CD4-positive, CD25-positive, alpha-beta regulatory T cell (primary cell): ENCODE results near the gene PRX. TPM values are rescaled to one million over a fixed set of nuclear protein-coding genes. Genes with fewer than 3 reads are reported as not detected.

Source experiments
- ATAC-seq, 2 donors: fragments of 150-1000 bp; cut with Tn5 transposase; one replicate each; pipeline ENCODE4 v1.10.0; 2021; ENCODE audit warnings: low read depth in 2 of 2, moderate number of reproducible peaks in 2 of 2, moderate library complexity in 1 of 2
- DNase-seq, 3 donors: peaks; one replicate each; pipeline versions ENCODE4 v3.0.0 to v3.0.0-alpha.2; 2012 to 2022; ENCODE audit warnings: mixed read lengths in 1 of 3
- H3K27ac ChIP-seq: one replicate; pipeline ENCODE4 v1.7.0; 2013; ENCODE audit warnings: mild to moderate bottlenecking, low read length; ENCODE audit not compliant: insufficient read depth, poor library complexity, severe bottlenecking
- H3K27me3 ChIP-seq: one replicate; pipeline ENCODE4 v1.7.0; 2013; ENCODE audit warnings: low read length; ENCODE audit not compliant: control insufficient read depth, insufficient read depth
- H3K36me3 ChIP-seq: one replicate; pipeline ENCODE4 v1.7.0; 2013; ENCODE audit warnings: mild to moderate bottlenecking, low read length, moderate library complexity; ENCODE audit not compliant: control insufficient read depth, insufficient read depth
- H3K4me1 ChIP-seq: 2 replicates; pipeline ENCODE4 v1.7.0; 2013; ENCODE audit warnings: mild to moderate bottlenecking, low read length; ENCODE audit not compliant: insufficient read depth, control insufficient read depth, poor library complexity, severe bottlenecking
- H3K4me3 ChIP-seq: one replicate; pipeline ENCODE4 v1.7.0; 2013; ENCODE audit warnings: low read depth, mild to moderate bottlenecking, low read length, moderate library complexity
- H3K9me3 ChIP-seq, 2 experiments: 1 replicate in 1 of 2; 2 replicates in 1 of 2; pipeline ENCODE4 v1.7.0; 2013; ENCODE audit warnings: low read length in 2 of 2, mild to moderate bottlenecking in 1 of 2, moderate library complexity in 1 of 2; ENCODE audit not compliant: control insufficient read depth in 2 of 2
- H3K27ac Mint-ChIP-seq, 3 donors: one replicate each; pipeline ENCODE4 v1.8.0; 2020 to 2022; ENCODE audit warnings: mild to moderate bottlenecking in 3 of 3, mixed read lengths in 3 of 3, moderate library complexity in 2 of 3
- H3K27me3 Mint-ChIP-seq: one replicate; pipeline ENCODE4 v1.8.0; 2022; ENCODE audit warnings: mild to moderate bottlenecking, mixed read lengths
- H3K36me3 Mint-ChIP-seq: one replicate; pipeline ENCODE4 v1.8.0; 2020; ENCODE audit warnings: mixed read lengths
- H3K4me1 Mint-ChIP-seq, 4 donors: one replicate each; pipeline ENCODE4 v1.8.0; 2020 to 2022; ENCODE audit warnings: mixed read lengths in 4 of 4, mild to moderate bottlenecking in 1 of 4
- H3K4me3 Mint-ChIP-seq, 4 donors: one replicate each; pipeline ENCODE4 v1.8.0; 2020 to 2022; ENCODE audit warnings: mild to moderate bottlenecking in 4 of 4, mixed read lengths in 4 of 4, moderate library complexity in 3 of 4
- H3K9me3 Mint-ChIP-seq, 7 donors: one replicate each; pipeline ENCODE4 v1.8.0; 2020 to 2022; ENCODE audit warnings: mixed read lengths in 7 of 7, mild to moderate bottlenecking in 3 of 7, moderate library complexity in 2 of 7
- polyA plus RNA-seq, 4 donors: library from polyadenylated mRNA; unstranded; fragments of 300-500 nt; fragmentation: Illumina TruSeq; gene quantifications; one replicate each; pipeline ENCODE4 v1.2.3, GENCODE V29; 2021
- total RNA-seq: library from RNA; stranded (reverse); gene quantifications from one replicate; pipeline ENCODE4 v1.2.3, GENCODE V29; 2022

PRX gene
- total and polyA plus RNA-seq, 5 donors from 2014 or later, result 0.08 to 1.3 (median 0.39) TPM; not detected in 1

- ATAC-seq, result no peak
- peak overlapping the region in 1 of 4 donors; percentile 12 for H3K4me3 Mint-ChIP-seq
- no peaks in the 10 kb centered on the region for H3K36me3 ChIP-seq
- H3K4me1 Mint-ChIP-seq, result no peaks in the 10 kb centered on the region
- no peaks in the 10 kb centered on the region for H3K9me3 ChIP-seq
- no peaks in the 10 kb centered on the region for H3K27me3 ChIP-seq
- no peak overlapping the region for H3K27ac ChIP-seq
- DNase-seq, result no peak
- no peak overlapping the region for H3K27ac Mint-ChIP-seq
- H3K9me3 Mint-ChIP-seq, result no peaks in the 10 kb centered on the region
- H3K36me3 Mint-ChIP-seq, result peaks cover 3% of the 10 kb centered on the region
- no peaks in the 10 kb centered on the region for H3K4me1 ChIP-seq
- H3K4me3 ChIP-seq, result no peak overlapping the region
- no peaks in the 10 kb centered on the region for H3K27me3 Mint-ChIP-seq
Observed at GRCh38 chr19:40453151-40453735, 40.1 kb upstream of the PRX start.

GRCh38 chr19:40452016-40452415, 38.8 kb upstream of the PRX start:
- no peaks in the 10 kb centered on the region for H3K4me1 ChIP-seq
- Mint-ChIP-seq H3K27ac (no peak overlapping the region), H3K4me3 (peak overlapping the region in 1 of 4 donors; percentile 75), H3K4me1 (no peaks in the 10 kb centered on the region), H3K36me3 (peaks cover 3% of the 10 kb centered on the region), H3K9me3 (no peaks in the 10 kb centered on the region), H3K27me3 (no peaks in the 10 kb centered on the region)
- no peak for DNase-seq
- no peak overlapping the region for H3K27ac ChIP-seq
- no peak for ATAC-seq
- H3K4me3 ChIP-seq, result no peak overlapping the region
- no peaks in the 10 kb centered on the region for H3K9me3 ChIP-seq
- H3K27me3 ChIP-seq, result no peaks in the 10 kb centered on the region
- H3K36me3 ChIP-seq, result no peaks in the 10 kb centered on the region

- ATAC-seq (no peak), DNase-seq (no peak)
- no peaks in the 10 kb centered on the region for H3K36me3 ChIP-seq
- H3K9me3 ChIP-seq, result no peaks in the 10 kb centered on the region
- Mint-ChIP-seq H3K4me3 (peak overlapping the region in 1 of 4 donors; percentile 56), H3K9me3 (no peaks in the 10 kb centered on the region), H3K27me3 (no peaks in the 10 kb centered on the region), H3K27ac (no peak overlapping the region), H3K4me1 (no peaks in the 10 kb centered on the region), H3K36me3 (peaks cover 3% of the 10 kb centered on the region)
- no peaks in the 10 kb centered on the region for H3K27me3 ChIP-seq
- no peaks in the 10 kb centered on the region for H3K4me1 ChIP-seq
- H3K4me3 ChIP-seq, result no peak overlapping the region
- H3K27ac ChIP-seq, result no peak overlapping the region
Observed at GRCh38 chr19:40450664-40451063, 37.5 kb upstream of the PRX start.

- DNase-seq (no peak), ATAC-seq (no peak)
- H3K4me3 ChIP-seq, result no peak overlapping the region
- no peaks in the 10 kb centered on the region for H3K9me3 ChIP-seq
- no peaks in the 10 kb centered on the region for H3K27me3 ChIP-seq
- H3K4me1 Mint-ChIP-seq, result peaks cover 0 to 7% (median 4%) of the 10 kb centered on the region in 4 donors
- no peaks in the 10 kb centered on the region for H3K36me3 ChIP-seq
- H3K36me3 Mint-ChIP-seq, result peaks cover 3% of the 10 kb centered on the region
- H3K27me3 Mint-ChIP-seq, result no peaks in the 10 kb centered on the region
- H3K27ac Mint-ChIP-seq, result no peak overlapping the region
- no peak overlapping the region for H3K27ac ChIP-seq
- H3K9me3 Mint-ChIP-seq, result no peaks in the 10 kb centered on the region
- peak overlapping the region in 1 of 4 donors; percentile 74 for H3K4me3 Mint-ChIP-seq
- no peaks in the 10 kb centered on the region for H3K4me1 ChIP-seq
Observed at GRCh38 chr19:40449506-40449905, 36.3 kb upstream of the PRX start.

GRCh38 chr19:40446263-40446784, 33.1 kb upstream of the PRX start:
- no peak overlapping the region for H3K27ac ChIP-seq
- Mint-ChIP-seq H3K36me3 (peaks cover 3% of the 10 kb centered on the region), H3K4me1 (peaks cover 9 to 18% (median 15%) of the 10 kb centered on the region in 4 donors), H3K9me3 (no peaks in the 10 kb centered on the region), H3K4me3 (peak overlapping the region; percentile 36 to 99 (median 68)), H3K27me3 (peaks cover 6% of the 10 kb centered on the region), H3K27ac (no peak overlapping the region)
- no peak overlapping the region for H3K4me3 ChIP-seq
- no peaks in the 10 kb centered on the region for H3K27me3 ChIP-seq
- H3K9me3 ChIP-seq, result no peaks in the 10 kb centered on the region
- ATAC-seq (no peak), DNase-seq (no peak)
- peaks cover 6% of the 10 kb centered on the region for H3K36me3 ChIP-seq
- peaks cover 5% of the 10 kb centered on the region for H3K4me1 ChIP-seq

- Histone ChIP-seq H3K4me3 (no peak overlapping the region), H3K4me1 (peaks cover 5% of the 10 kb centered on the region), H3K27me3 (no peaks in the 10 kb centered on the region), H3K27ac (no peak overlapping the region), H3K36me3 (peaks cover 11% of the 10 kb centered on the region), H3K9me3 (no peaks in the 10 kb centered on the region)
- DNase-seq, result no peak
- H3K27ac Mint-ChIP-seq, result peak overlapping the region in 1 of 3 donors; percentile 62
- peak overlapping the region; percentile 69 to 99 (median 70) for H3K4me3 Mint-ChIP-seq
- H3K36me3 Mint-ChIP-seq, result peaks cover 3% of the 10 kb centered on the region
- H3K27me3 Mint-ChIP-seq, result peaks cover 6% of the 10 kb centered on the region
- no peak for ATAC-seq
- H3K9me3 Mint-ChIP-seq, result no peaks in the 10 kb centered on the region
- peaks cover 9 to 22% (median 15%) of the 10 kb centered on the region in 4 donors for H3K4me1 Mint-ChIP-seq
Observed at GRCh38 chr19:40445780-40446262, 32.6 kb upstream of the PRX start.

- no peak for ATAC-seq
- H3K4me1 Mint-ChIP-seq, result peaks cover 9 to 22% (median 15%) of the 10 kb centered on the region in 4 donors
Observed at GRCh38 chr19:40444825-40445312, 31.7 kb upstream of the PRX start.

More at GRCh38 chr19:40444825-40445312, 31.7 kb upstream of the PRX start:
- no peak for DNase-seq
- Mint-ChIP-seq H3K4me3 (peak overlapping the region; percentile 97 to 100 (median 98)), H3K9me3 (no peaks in the 10 kb centered on the region), H3K27me3 (peaks cover 6% of the 10 kb centered on the region), H3K27ac (peak overlapping the region in 2 of 3 donors; percentile 93 to 96), H3K36me3 (peaks cover 10% of the 10 kb centered on the region)
- peak overlapping the region; percentile 88 for H3K4me3 ChIP-seq
- no peaks in the 10 kb centered on the region for H3K9me3 ChIP-seq
- H3K27ac ChIP-seq, result peak overlapping the region; percentile 77
- no peaks in the 10 kb centered on the region for H3K27me3 ChIP-seq
- H3K36me3 ChIP-seq, result peaks cover 14% of the 10 kb centered on the region
- peaks cover 5% of the 10 kb centered on the region for H3K4me1 ChIP-seq
